Measurements from ENCODE around the gene LAYN.

LAYN gene

GRCh38 chr11:111538407-111539114, 2.0 kb upstream of the LAYN start:
- H3K4me2 ChIP-seq: no peak overlapping the region
- no peaks in the 10 kb centered on the region for H4K20me1 ChIP-seq
- H3K4me3 ChIP-seq: no peak overlapping the region
- H3K4me1 ChIP-seq: peaks cover 6 to 30% (median 22%) of the 10 kb centered on the region in 10 experiments; a peak in 19 of 20 replicates
- H3K27ac ChIP-seq: no peak overlapping the region
- peaks cover 6 to 30% (median 18%) of the 10 kb centered on the region in 11 experiments; a peak in 18 of 22 replicates for H3K9me3 ChIP-seq (replicated peaks in 1 of 11)
- TF ChIP-seq Cebpa-rat (IDR thresholded peaks at IDR 0.05): no peak
- no peak overlapping the region for H3K9ac ChIP-seq
- peaks cover 39 to 58% (median 51%) of the 10 kb centered on the region in 11 experiments for H3K27me3 ChIP-seq
- H3K36me3 ChIP-seq: no peaks in the 10 kb centered on the region

GRCh38 chr11:111539426-111540113, 950 bp upstream of the LAYN start:
- TF ChIP-seq Cebpa-rat (IDR thresholded peaks at IDR 0.05): no peak
- Histone ChIP-seq H3K9ac (no peak overlapping the region), H3K4me3 (no peak overlapping the region), H3K36me3 (no peaks in the 10 kb centered on the region), H3K27me3 (peaks cover 39 to 59% (median 51%) of the 10 kb centered on the region in 11 experiments), H3K27ac (no peak overlapping the region), H3K9me3 (replicated peaks in 1 of 11) (peaks cover 6 to 30% (median 18%) of the 10 kb centered on the region in 11 experiments; a peak in 18 of 22 replicates), H4K20me1 (no peaks in the 10 kb centered on the region), H3K4me1 (peaks cover 6 to 30% (median 22%) of the 10 kb centered on the region in 10 experiments; a peak in 19 of 20 replicates), H3K4me2 (no peak overlapping the region)

GRCh38 chr11:111540937-111541253, 375 bp downstream of the LAYN start:
- Histone ChIP-seq H3K4me1 (peaks cover 6 to 30% (median 22%) of the 10 kb centered on the region in 10 experiments; a peak in 19 of 20 replicates), H4K20me1 (no peaks in the 10 kb centered on the region), H3K4me3 (peak overlapping the region; percentile 4 to 58 (median 32); a peak in 15 of 20 replicates), H3K9ac (no peak overlapping the region), H3K27me3 (peaks cover 39 to 59% (median 51%) of the 10 kb centered on the region in 11 experiments), H3K27ac (no peak overlapping the region), H3K36me3 (no peaks in the 10 kb centered on the region), H3K4me2 (peak overlapping the region; percentile 24 to 77 (median 55); a peak in 21 of 22 replicates), H3K9me3 (replicated peaks in 1 of 11) (peaks cover 6 to 30% (median 18%) of the 10 kb centered on the region in 11 experiments; a peak in 18 of 22 replicates)
- TF ChIP-seq Cebpa-rat (IDR thresholded peaks at IDR 0.05): no peak

GRCh38 chr11:111541254-111542061, 938 bp downstream of the LAYN start:
- Histone ChIP-seq H4K20me1 (no peaks in the 10 kb centered on the region), H3K27ac (no peak overlapping the region), H3K4me2 (peak overlapping the region; percentile 24 to 77 (median 55); a peak in 21 of 22 replicates), H3K27me3 (peaks cover 39 to 59% (median 51%) of the 10 kb centered on the region in 11 experiments), H3K36me3 (no peaks in the 10 kb centered on the region), H3K9ac (no peak overlapping the region), H3K4me3 (peak overlapping the region in 8 of 10 experiments; percentile 23 to 58 (median 32); a peak in 12 of 20 replicates), H3K9me3 (replicated peaks in 1 of 11) (peaks cover 6 to 30% (median 18%) of the 10 kb centered on the region in 11 experiments; a peak in 18 of 22 replicates), H3K4me1 (peaks cover 6 to 30% (median 22%) of the 10 kb centered on the region in 10 experiments; a peak in 19 of 20 replicates)
- no peak for TF ChIP-seq Cebpa-rat (IDR thresholded peaks at IDR 0.05)

GRCh38 chr11:111542606-111543275, 2.2 kb downstream of the LAYN start:
- no peak overlapping the region for H3K27ac ChIP-seq
- H3K9me3 ChIP-seq (replicated peaks in 1 of 11): peaks cover 6 to 30% (median 18%) of the 10 kb centered on the region in 11 experiments; a peak in 18 of 22 replicates
- no peaks in the 10 kb centered on the region for H3K36me3 ChIP-seq
- TF ChIP-seq Cebpa-rat (IDR thresholded peaks at IDR 0.05): no peak
- peaks cover 39 to 59% (median 51%) of the 10 kb centered on the region in 11 experiments for H3K27me3 ChIP-seq
- H3K4me2 ChIP-seq: peak overlapping the region in 9 of 11 experiments; percentile 14 to 77 (median 53); a peak in 15 of 22 replicates
- H3K4me1 ChIP-seq: peaks cover 6 to 30% (median 22%) of the 10 kb centered on the region in 10 experiments; a peak in 19 of 20 replicates
- H3K9ac ChIP-seq: no peak overlapping the region
- no peaks in the 10 kb centered on the region for H4K20me1 ChIP-seq
- no peak overlapping the region for H3K4me3 ChIP-seq

GRCh38 chr11:111548525-111548924, 8.0 kb downstream of the LAYN start:
- Histone ChIP-seq H3K9ac (no peak overlapping the region), H3K27ac (no peak overlapping the region), H3K27me3 (0 out of 22 replicates have a peak, but pooled peaks cover 0 to 5% (median 0%) of the 10 kb centered on the region in 11 experiments), H3K36me3 (no peaks in the 10 kb centered on the region), H3K4me1 (no peaks in the 10 kb centered on the region; a peak in 1 of 20 replicates), H4K20me1 (no peaks in the 10 kb centered on the region), H3K4me2 (no peak overlapping the region), H3K9me3 (replicated peaks in 1 of 11) (no peaks in the 10 kb centered on the region), H3K4me3 (no peak overlapping the region)
- TF ChIP-seq Cebpa-rat (IDR thresholded peaks at IDR 0.05): no peak

- TF ChIP-seq Cebpa-rat (IDR thresholded peaks at IDR 0.05): no peak
- Histone ChIP-seq H3K36me3 (no peaks in the 10 kb centered on the region), H3K4me3 (no peak overlapping the region), H3K27me3 (no peaks in the 10 kb centered on the region), H3K9ac (no peak overlapping the region), H3K4me2 (no peak overlapping the region), H3K4me1 (no peaks in the 10 kb centered on the region; a peak in 1 of 20 replicates), H4K20me1 (no peaks in the 10 kb centered on the region), H3K9me3 (replicated peaks in 1 of 11) (no peaks in the 10 kb centered on the region), H3K27ac (no peak overlapping the region)
These were observed 8.8 kb downstream of the LAYN start for GRCh38 chr11:111549196-111549868.

- Histone ChIP-seq H3K4me1 (no peaks in the 10 kb centered on the region; a peak in 1 of 20 replicates), H3K36me3 (no peaks in the 10 kb centered on the region), H3K27ac (no peak overlapping the region), H4K20me1 (no peaks in the 10 kb centered on the region), H3K4me2 (no peak overlapping the region), H3K27me3 (no peaks in the 10 kb centered on the region), H3K4me3 (no peak overlapping the region), H3K9ac (no peak overlapping the region), H3K9me3 (replicated peaks in 1 of 11) (0 out of 22 replicates have a peak, but pooled peaks cover 0 to under 1% (median 0%) of the 10 kb centered on the region in 11 experiments)
- TF ChIP-seq Cebpa-rat (IDR thresholded peaks at IDR 0.05): no peak
These were observed 9.3 kb downstream of the LAYN start for GRCh38 chr11:111549869-111550203.

Data from BLaER1 treated with 17β-estradiol and CSF1 and Interleukin-3, amounts not matched to agents 10 nM and 100 nM (cell line).